ENCODE measurements around the gene SMYD3.

DNA sequence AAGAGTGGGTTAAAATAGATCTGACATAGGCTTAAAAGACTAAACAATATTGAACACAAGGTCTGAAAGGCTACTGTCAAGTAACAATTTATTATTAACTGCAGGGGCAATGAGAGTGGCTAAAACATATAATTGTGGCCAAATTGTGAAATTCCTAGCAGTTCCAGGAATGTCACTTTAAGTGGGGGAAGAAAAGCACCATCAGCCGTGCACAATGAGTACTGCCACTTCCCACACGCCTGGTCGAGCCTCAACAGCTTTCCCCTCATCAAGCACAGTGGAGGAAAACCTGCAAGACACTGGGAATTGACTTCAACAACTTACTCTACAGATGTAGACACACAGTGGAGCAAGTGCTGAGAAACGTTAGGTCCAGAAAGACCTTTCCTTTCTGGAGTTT is 42.6 kb upstream of the SMYD3 start:
- TF ChIP-seq SRF (IDR thresholded peaks at IDR 0.05; ENCODE audit: low read depth, low read length) = no peak
- TF ChIP-seq CERS6 (CRISPR knock-in tag; IDR thresholded peaks at IDR 0.05) = no peak
- TF ChIP-seq CC2D1A (CRISPR knock-in tag; IDR thresholded peaks at IDR 0.05) = no peak
- TF ChIP-seq NFATC3 (CRISPR knock-in tag; IDR thresholded peaks at IDR 0.05) = no peak
- no peak for TF ChIP-seq ZNF766 (CRISPR knock-in tag; IDR thresholded peaks at IDR 0.05; ENCODE audit: borderline replicate concordance)
- TF ChIP-seq TAF1 (CRISPR knock-in tag; IDR thresholded peaks at IDR 0.05) = no peak
- no peak for TF ChIP-seq CTCF (CRISPR knock-in tag; IDR thresholded peaks at IDR 0.05)
- TF ChIP-seq, protein P1, sequence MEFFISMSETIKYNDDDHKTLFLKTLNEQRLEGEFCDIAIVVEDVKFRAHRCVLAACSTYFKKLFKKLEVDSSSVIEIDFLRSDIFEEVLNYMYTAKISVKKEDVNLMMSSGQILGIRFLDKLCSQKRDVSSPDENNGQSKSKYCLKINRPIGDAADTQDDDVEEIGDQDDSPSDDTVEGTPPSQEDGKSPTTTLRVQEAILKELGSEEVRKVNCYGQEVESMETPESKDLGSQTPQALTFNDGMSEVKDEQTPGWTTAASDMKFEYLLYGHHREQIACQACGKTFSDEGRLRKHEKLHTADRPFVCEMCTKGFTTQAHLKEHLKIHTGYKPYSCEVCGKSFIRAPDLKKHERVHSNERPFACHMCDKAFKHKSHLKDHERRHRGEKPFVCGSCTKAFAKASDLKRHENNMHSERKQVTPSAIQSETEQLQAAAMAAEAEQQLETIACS (CRISPR knock-in tag; IDR thresholded peaks at IDR 0.05) = no peak
- no peak for TF ChIP-seq ZNF335 (CRISPR knock-in tag; IDR thresholded peaks at IDR 0.05)
- TF ChIP-seq ZNF24 (IDR thresholded peaks at IDR 0.05) = no peak
- no peak for TF ChIP-seq MAFK (conservative IDR thresholded peaks at IDR 0.05 in 1 of 2, IDR thresholded peaks at IDR 0.05 in 1 of 2; ENCODE audit: low read length in 2 of 2)
- no peak for TF ChIP-seq ETV6 (CRISPR knock-in tag; conservative IDR thresholded peaks at IDR 0.05)
- TF ChIP-seq RXRA (CRISPR knock-in tag; IDR thresholded peaks at IDR 0.05) = no peak
- TF ChIP-seq POLR2AphosphoS5 (IDR thresholded peaks at IDR 0.05; ENCODE audit: low read depth, low read length) = no peak
